ENCODE results near the gene LUC7L.

- TF ChIP-seq POLR2A (IDR thresholded peaks at IDR 0.05), result no peak
- no peak for TF ChIP-seq CTCF (IDR thresholded peaks at IDR 0.05)
- no peak for TF ChIP-seq EP300 (IDR thresholded peaks at IDR 0.05)
- no peak for TF ChIP-seq POLR2AphosphoS5 (IDR thresholded peaks at IDR 0.05)
Observed at GRCh38 chr16:194516-194915, 34.7 kb downstream of the LUC7L start.
